AG10803 (cell line): ENCODE results near the gene PPIF.

Source experiments
- DNase-seq: peaks from one replicate; pipeline ENCODE4 v3.0.0; 2010; ENCODE audit warnings: low read depth
- H3K4me3 ChIP-seq: 2 replicates; pipeline ENCODE4 v1.5.1; 2011; ENCODE audit warnings: mild to moderate bottlenecking, low read length, control low read depth
- CTCF ChIP-seq: conservative IDR thresholded peaks from 2 replicates; pipeline ENCODE4 v1.5.1; 2011; ENCODE audit warnings: mild to moderate bottlenecking, low read length, control low read depth, inconsistent platforms

The PPIF gene

GRCh38 chr10:79349766-79350406 is 2.6 kb downstream of the PPIF start:
- TF ChIP-seq CTCF, result no peak
- DNase-seq, result no peak
- H3K4me3 ChIP-seq, result no peak overlapping the region

- H3K4me3 ChIP-seq, result no peak overlapping the region
Observed at GRCh38 chr10:79350407-79351154, 3.3 kb downstream of the PPIF start.

GRCh38 chr10:79351332-79351731 is 4.1 kb downstream of the PPIF start:
- no peak overlapping the region for H3K4me3 ChIP-seq
- no peak for TF ChIP-seq CTCF
- no peak for DNase-seq

More at GRCh38 chr10:79350407-79351154, 3.3 kb downstream of the PPIF start:
- DNase-seq, result no peak
- no peak for TF ChIP-seq CTCF

GRCh38 chr10:79352035-79352877 is 5.0 kb downstream of the PPIF start:
- no peak overlapping the region for H3K4me3 ChIP-seq
- TF ChIP-seq CTCF, result no peak
- DNase-seq, result no peak

GRCh38 chr10:79353000-79353406 is 5.7 kb downstream of the PPIF start:
- DNase-seq, result no peak
- H3K4me3 ChIP-seq, result no peak overlapping the region
- TF ChIP-seq CTCF, result no peak

- no peak for DNase-seq
- no peak overlapping the region for H3K4me3 ChIP-seq
- TF ChIP-seq CTCF, result no peak
Observed at GRCh38 chr10:79353726-79354125, 6.5 kb downstream of the PPIF start.
